ENCODE measurements around the gene BOLA2B. TPM values are rescaled to one million over a fixed set of nuclear protein-coding genes. Genes with fewer than 3 reads are reported as not detected.

Gene BOLA2B
- total and polyA plus RNA-seq, 9 of the 15 experiments (the other 6 are each of a cell fraction or from before 2014, with no cell fraction given), result 43.9 to 613 (median 181) TPM

- H3K36me3 ChIP-seq (ENCODE audit: control insufficient read depth, insufficient read depth, low read length), result no peaks in the 10 kb centered on the region
- no peak overlapping the region for H3K4me2 ChIP-seq (ENCODE audit: insufficient read depth, low read length)
- H2AFZ ChIP-seq (ENCODE audit: low read depth, low read length), result no peak overlapping the region
- 0% methylated on average over 1 of the region's 1 CpG for WGBS (ENCODE audit: insufficient coverage, low coverage, missing lambda C conversion rate)
- DNase-seq (ENCODE audit: extremely low read depth in 1 of 4, low spot score in 3 of 4) (no peak), FAIRE-seq (no peak), ATAC-seq (no peak)
- no peaks in the 10 kb centered on the region for H3K79me2 ChIP-seq (ENCODE audit: control insufficient read depth, insufficient read depth, low read length)
- intact Hi-C loops (cut with micrococcal nuclease) (no loop called here), in situ Hi-C loops (cut with MboI) (no loop called here)
- H3K9me1 ChIP-seq (ENCODE audit: control insufficient read depth, insufficient read depth, low read length), result no peaks in the 10 kb centered on the region
- no peak for TF ChIP-seq ZNF449 (CRISPR knock-in tag; IDR thresholded peaks at IDR 0.05)
- TF ChIP-seq TEAD2 (tag; IDR thresholded peaks at IDR 0.05), result no peak
- no peak for TF ChIP-seq CCNT2 (IDR thresholded peaks at IDR 0.05; ENCODE audit: borderline replicate concordance, extremely low read depth, insufficient read length, low read depth, low read length)
- TF ChIP-seq NCOR1 (IDR thresholded peaks at IDR 0.05), result no peak
- TF ChIP-seq CXXC5 (CRISPR knock-in tag; IDR thresholded peaks at IDR 0.05), result no peak
- no peak for TF ChIP-seq ETS1 (conservative IDR thresholded peaks at IDR 0.05; ENCODE audit: control insufficient read depth, low read depth, low read length)
- no peak for TF ChIP-seq ZNF445 (CRISPR knock-in tag; IDR thresholded peaks at IDR 0.05; ENCODE audit: low read depth)
- no peak for TF ChIP-seq PRPF4 (IDR thresholded peaks at IDR 0.05; ENCODE audit: insufficient read depth, low read depth, low read length, poor library complexity, severe bottlenecking)
- H3K27ac ChIP-seq (ENCODE audit: extremely low read depth, low read depth, low read length), result no peak overlapping the region
- ChIA-PET POLR2A (interaction anchor here (0.6 kb wide), 2 partner anchors 15 to 1337 kb away, joined by 3 read pairs; no protein-coding TSS in a partner anchor), CTCF (ENCODE audit: low intra/inter-chr PET ratio) (no interaction called here)
- no TSS peak for BruUV-seq (replicated peaks)
- no peaks in the 10 kb centered on the region for H3K27me3 ChIP-seq (ENCODE audit: control insufficient read depth in 2 of 2, insufficient read depth in 2 of 2, low read length in 2 of 2)
- H3K9me3 ChIP-seq (replicated peaks; ENCODE audit: control insufficient read depth, insufficient read depth, low read depth, low read length), result no peaks in the 10 kb centered on the region
- no peak overlapping the region for H3K9ac ChIP-seq (ENCODE audit: insufficient read depth in 1 of 2, low read depth in 2 of 2, low read length in 2 of 2)
- H4K20me1 ChIP-seq (replicated peaks; ENCODE audit: control insufficient read depth, insufficient read depth, low read length), result no peaks in the 10 kb centered on the region
- H3K4me1 ChIP-seq (replicated peaks in 1 of 2; ENCODE audit: control insufficient read depth in 2 of 2, insufficient read depth in 2 of 2, low read length in 2 of 2), result peaks cover 0 to 6% of the 10 kb centered on the region in 2 experiments; a peak in 2 of 5 replicates
- H3K4me3 ChIP-seq, result no peak overlapping the region
These were observed 36.3 kb downstream of the BOLA2B start for GRCh38 chr16:30157214-30157613.
